B cell (primary cell): Measurements from ENCODE around the gene TEX11. TPM values are rescaled to one million over a fixed set of nuclear protein-coding genes. Genes with fewer than 3 reads are reported as not detected.
A peak's percentile ranks its signal among the peaks of the same experiment; 100 is the strongest.

Experiments
- ATAC-seq: fragments of 200-7000 bp; cut with Tn5 transposase; one replicate; pipeline ENCODE4 v1.10.0; 2021; ENCODE audit warnings: low read depth, mild to moderate bottlenecking, moderate number of reproducible peaks, moderate library complexity
- CTCF ChIA-PET: fragments of 350-600 bp; sonication (Branson Sonifier 250); formaldehyde crosslinking; loops from one replicate; lab custom pipeline; 2021; ENCODE audit warnings: antibody characterized with exemption, inconsistent platforms; lab: Charles Lee
- POLR2A ChIA-PET: fragments of 350-600 bp; sonication (Branson Sonifier 250); formaldehyde crosslinking; loops from one replicate; lab custom pipeline; 2021; ENCODE audit warnings: antibody characterized with exemption; lab: Charles Lee
- DNase-seq: peaks from one replicate; pipeline ENCODE4 v3.0.0; 2013
- H2AFZ ChIP-seq: 2 replicates; pipeline ENCODE4 v1.6.1; 2012; ENCODE audit warnings: mild to moderate bottlenecking, low read depth, low read length; ENCODE audit not compliant: insufficient read depth, poor library complexity, severe bottlenecking
- H3K27ac ChIP-seq, 2 donors: 1 replicate in 1 of 2; 2 replicates in 1 of 2; pipeline ENCODE4 v1.5.1; 2012 to 2013; ENCODE audit warnings: low read length in 2 of 2, mild to moderate bottlenecking in 2 of 2, moderate library complexity in 1 of 2
- H3K27me3 ChIP-seq, 4 experiments: fragments of 200-600 bp in 1 of 4; sonication (generic) in 1 of 4; replicated peaks in 1 of 4; 1 replicate in 2 of 4; 2 replicates in 2 of 4; pipeline versions ENCODE4 v1.6.1 to v1.7.0; 2013 to 2016; ENCODE audit warnings: low read length in 3 of 4, mild to moderate bottlenecking in 2 of 4, mixed read lengths in 1 of 4, moderate library complexity in 1 of 4; ENCODE audit not compliant: insufficient read depth in 4 of 4, control insufficient read depth in 3 of 4; ENCODE audit errors: control extremely low read depth in 1 of 4
- H3K36me3 ChIP-seq, 2 experiments: replicated peaks in 1 of 2; 1 replicate in 1 of 2; 2 replicates in 1 of 2; pipeline versions ENCODE4 v1.6.1 to v1.7.1; 2013; ENCODE audit warnings: low read length in 1 of 2; ENCODE audit not compliant: insufficient read depth in 2 of 2, control insufficient read depth in 1 of 2; ENCODE audit errors: control extremely low read depth in 1 of 2, extremely low read depth in 1 of 2
- H3K4me1 ChIP-seq, 2 donors: fragments of 200-600 bp in 1 of 2; sonication (generic) in 1 of 2; 1 replicate in 1 of 2; 2 replicates in 1 of 2; pipeline versions ENCODE4 v1.5.1 to v1.6.1; 2013 to 2017; ENCODE audit warnings: low read length in 2 of 2; ENCODE audit not compliant: control insufficient read depth in 2 of 2, insufficient read depth in 2 of 2
- H3K4me2 ChIP-seq: replicated peaks from 2 replicates; pipeline ENCODE3; 2012; ENCODE audit warnings: mild to moderate bottlenecking, low read depth, low read length; ENCODE audit not compliant: poor library complexity, severe bottlenecking
- H3K4me3 ChIP-seq, 5 experiments: fragments of 200-600 bp in 1 of 5; sonication (generic) in 1 of 5; 1 replicate in 3 of 5; 2 replicates in 2 of 5; pipeline versions ENCODE4 v1.5.1 to v1.7.0; 2011 to 2016; ENCODE audit warnings: low read length in 4 of 5, mild to moderate bottlenecking in 4 of 5, low read depth in 2 of 5, control low read depth in 1 of 5, moderate library complexity in 1 of 5; ENCODE audit not compliant: insufficient read depth in 1 of 5; ENCODE audit errors: control extremely low read depth in 1 of 5, extremely low read depth in 1 of 5
- H3K79me2 ChIP-seq: fragments of 200-600 bp; sonication (generic); one replicate; pipeline ENCODE4 v1.6.0; 2016; ENCODE audit warnings: low read length; ENCODE audit not compliant: control insufficient read depth, insufficient read depth
- H3K9ac ChIP-seq: fragments of 200-600 bp; sonication (generic); 2 replicates; pipeline ENCODE4 v1.6.1; 2017; ENCODE audit warnings: mild to moderate bottlenecking, low read length, moderate library complexity
- H3K9me3 ChIP-seq, 3 donors: one replicate each; pipeline versions ENCODE4 v1.6.1 to v1.7.1; 2013; ENCODE audit warnings: low read length in 2 of 3; ENCODE audit not compliant: control insufficient read depth in 2 of 3, insufficient read depth in 1 of 3; ENCODE audit errors: control extremely low read depth in 1 of 3
- H4K20me1 ChIP-seq: 2 replicates; pipeline ENCODE4 v1.6.0; 2012; ENCODE audit warnings: mild to moderate bottlenecking, low read length; ENCODE audit not compliant: insufficient read depth, control insufficient read depth, poor library complexity, severe bottlenecking
- H3K27ac Mint-ChIP-seq: one replicate; pipeline ENCODE4 v1.8.0; 2021; ENCODE audit warnings: mixed read lengths
- H3K27me3 Mint-ChIP-seq: one replicate; pipeline ENCODE4 v1.8.0; 2021; ENCODE audit warnings: mixed read lengths
- H3K4me1 Mint-ChIP-seq: one replicate; pipeline ENCODE4 v1.8.0; 2021; ENCODE audit warnings: mixed read lengths
- H3K4me3 Mint-ChIP-seq: one replicate; pipeline ENCODE4 v1.8.0; 2021; ENCODE audit warnings: mixed read lengths
- H3K9me3 Mint-ChIP-seq: one replicate; pipeline ENCODE4 v1.8.0; 2022; ENCODE audit warnings: mixed read lengths; ENCODE audit not compliant: insufficient read depth
- EZH2 ChIP-seq: IDR thresholded peaks from 2 replicates; pipeline ENCODE4 v1.6.1; 2012; ENCODE audit warnings: borderline replicate concordance, low read depth, mild to moderate bottlenecking, moderate library complexity, low read length; ENCODE audit not compliant: insufficient read depth, poor library complexity, severe bottlenecking
- WGBS: methylation state at CpG from one replicate; pipeline ENCODE4 v1.1.5; 2013; ENCODE audit warnings: missing lambda C conversion rate; ENCODE audit not compliant: insufficient coverage; 5-methylcytosine and 5-hydroxymethylcytosine counted together
- intact Hi-C: fragments of 100-400 bp; cut with micrococcal nuclease; formaldehyde crosslinking; loops from one replicate; pipeline ENCODE4 v1.10.0; 2022
- polyA plus RNA-seq: library from polyadenylated mRNA; depleted of rRNA; stranded (reverse); fragments of >200 nt; gene quantifications from 2 replicates; pipeline ENCODE4 v1.2.3, GENCODE V29; 2012
- total RNA-seq, 2 donors: library from RNA; stranded (reverse); fragments of 120-200 nt in 1 of 2; gene quantifications; 1 replicate in 1 of 2; 2 replicates in 1 of 2; pipeline versions ENCODE4 v1.2.3 to v1.2.4, GENCODE V29; 2013 to 2022
- TF ChIP-seq, protein P1 (sequence below): fragments of 200-600 bp; IDR thresholded peaks from one replicate; pipeline ENCODE4 v1.8.0; 2022; ENCODE audit warnings: antibody characterized with exemption, mild to moderate bottlenecking

The TEX11 gene
- total and polyA plus RNA-seq, 2 donors (not counting 1 experiment from before 2014, with no cell fraction given): not detected

- H3K4me2 ChIP-seq: no peak overlapping the region
- ChIA-PET POLR2A (no interaction called here), CTCF (no interaction called here)
- peak overlapping the region; percentile 34 for H2AFZ ChIP-seq
- intact Hi-C loops: no loop called here
- no peak overlapping the region for H3K27ac ChIP-seq
- H3K9ac ChIP-seq: no peak overlapping the region
- Mint-ChIP-seq H3K4me1 (no peaks in the 10 kb centered on the region), H3K9me3 (no peaks in the 10 kb centered on the region), H3K27me3 (no peaks in the 10 kb centered on the region), H3K4me3 (no peak overlapping the region), H3K27ac (no peak overlapping the region)
- no CpG with 5 or more reads among the region's 7 CpGs for WGBS
- H3K79me2 ChIP-seq: no peaks in the 10 kb centered on the region
- H3K36me3 ChIP-seq: no peaks in the 10 kb centered on the region
- no peaks in the 10 kb centered on the region for H3K9me3 ChIP-seq
- ATAC-seq (no peak), DNase-seq (no peak)
- no peaks in the 10 kb centered on the region for H3K27me3 ChIP-seq
- no peak for TF ChIP-seq EZH2
- TF ChIP-seq, protein P1, sequence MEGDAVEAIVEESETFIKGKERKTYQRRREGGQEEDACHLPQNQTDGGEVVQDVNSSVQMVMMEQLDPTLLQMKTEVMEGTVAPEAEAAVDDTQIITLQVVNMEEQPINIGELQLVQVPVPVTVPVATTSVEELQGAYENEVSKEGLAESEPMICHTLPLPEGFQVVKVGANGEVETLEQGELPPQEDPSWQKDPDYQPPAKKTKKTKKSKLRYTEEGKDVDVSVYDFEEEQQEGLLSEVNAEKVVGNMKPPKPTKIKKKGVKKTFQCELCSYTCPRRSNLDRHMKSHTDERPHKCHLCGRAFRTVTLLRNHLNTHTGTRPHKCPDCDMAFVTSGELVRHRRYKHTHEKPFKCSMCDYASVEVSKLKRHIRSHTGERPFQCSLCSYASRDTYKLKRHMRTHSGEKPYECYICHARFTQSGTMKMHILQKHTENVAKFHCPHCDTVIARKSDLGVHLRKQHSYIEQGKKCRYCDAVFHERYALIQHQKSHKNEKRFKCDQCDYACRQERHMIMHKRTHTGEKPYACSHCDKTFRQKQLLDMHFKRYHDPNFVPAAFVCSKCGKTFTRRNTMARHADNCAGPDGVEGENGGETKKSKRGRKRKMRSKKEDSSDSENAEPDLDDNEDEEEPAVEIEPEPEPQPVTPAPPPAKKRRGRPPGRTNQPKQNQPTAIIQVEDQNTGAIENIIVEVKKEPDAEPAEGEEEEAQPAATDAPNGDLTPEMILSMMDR: no peak
- H3K4me3 ChIP-seq: no peak overlapping the region
- H3K4me1 ChIP-seq: no peaks in the 10 kb centered on the region
- no peaks in the 10 kb centered on the region for H4K20me1 ChIP-seq
Observed at GRCh38 chrX:70552130-70552704, 356.3 kb downstream of the TEX11 start.

DNA sequence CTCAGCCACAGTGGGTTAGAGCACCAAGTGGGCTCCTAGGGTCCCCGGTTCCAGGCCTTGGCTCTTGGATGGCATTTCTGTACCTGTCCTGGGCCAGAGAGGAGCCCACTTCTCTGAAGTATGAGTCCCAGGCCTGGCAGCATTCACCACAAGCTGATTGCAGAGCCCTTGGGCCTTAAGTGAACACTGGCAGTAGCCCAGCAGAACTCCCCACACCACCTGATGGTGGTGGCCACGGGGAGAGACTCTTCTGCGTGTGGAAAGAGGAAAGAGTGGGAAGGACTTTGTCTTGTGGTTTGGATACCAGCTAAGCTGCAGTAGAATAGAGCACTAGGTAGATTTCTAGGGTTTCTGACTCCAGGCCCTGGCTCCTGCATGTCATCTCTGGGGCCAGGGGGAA, 359.1 kb downstream of the TEX11 start:
- POLR2A ChIA-PET: no interaction called here
- Histone ChIP-seq H3K4me2 (no peak overlapping the region), H3K79me2 (no peaks in the 10 kb centered on the region), H3K4me3 (no peak overlapping the region), H3K27me3 (no peaks in the 10 kb centered on the region), H3K36me3 (no peaks in the 10 kb centered on the region), H3K27ac (no peak overlapping the region), H3K9ac (no peak overlapping the region), H2AFZ (no peak overlapping the region), H3K9me3 (no peaks in the 10 kb centered on the region), H3K4me1 (no peaks in the 10 kb centered on the region), H4K20me1 (no peaks in the 10 kb centered on the region)
- no peak for TF ChIP-seq EZH2
- TF ChIP-seq, protein P1: no peak
- DNase-seq: no peak
- intact Hi-C loops: no loop called here
- no peaks in the 10 kb centered on the region for H3K4me1 Mint-ChIP-seq
- WGBS: 86% methylated on average over 1 of the region's 3 CpGs
- CTCF ChIA-PET: no interaction called here
- no peak for ATAC-seq
- no peak overlapping the region for H3K27ac Mint-ChIP-seq
- H3K27me3 Mint-ChIP-seq: no peaks in the 10 kb centered on the region
- H3K4me3 Mint-ChIP-seq: no peak overlapping the region
- no peaks in the 10 kb centered on the region for H3K9me3 Mint-ChIP-seq
